ENCODE results near the gene ATAD5. TPM values are rescaled to one million over a fixed set of nuclear protein-coding genes. Genes with fewer than 3 reads are reported as not detected.
"Not testable (repeated sequence)": the region's sequence is repeated elsewhere in the genome, so short reads cannot be mapped to it uniquely, and the experiment has no call there.

Gene ATAD5
- total RNA-seq, 1 donor from 2014 or later = 2.6 TPM

DNA sequence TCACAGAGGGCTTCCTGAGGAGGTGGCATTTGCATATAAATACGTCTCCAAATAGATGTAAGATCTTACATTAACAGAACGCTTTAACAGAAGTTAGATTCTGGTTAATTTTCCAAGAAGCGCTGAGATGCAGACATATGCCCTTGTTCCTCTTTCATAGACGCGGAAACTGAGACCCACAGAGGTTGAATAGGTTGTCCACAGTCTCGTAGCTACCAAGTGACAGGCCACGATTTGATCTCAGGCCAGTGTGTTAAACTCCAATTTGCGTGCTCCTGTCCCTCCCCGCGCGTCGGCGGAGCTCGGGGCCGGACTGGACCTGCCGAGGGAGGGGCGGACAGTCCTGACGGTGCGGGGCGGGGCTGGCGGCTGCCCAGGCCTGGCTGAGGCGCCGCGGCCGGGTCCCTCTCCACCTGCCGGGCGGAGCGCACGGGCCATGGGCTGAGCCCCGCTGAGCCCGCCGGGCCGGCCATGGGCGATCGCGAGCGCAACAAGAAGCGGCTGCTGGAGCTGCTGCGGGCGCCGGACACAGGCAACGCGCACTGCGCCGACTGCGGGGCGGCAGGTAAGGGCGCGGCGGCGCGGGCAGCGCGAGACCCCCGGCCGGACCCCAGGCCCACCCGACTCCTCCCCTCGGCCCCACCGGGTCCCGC, 89.9 kb downstream of the ATAD5 start, which contains the start of gene ADAP2:
ADAP2 (plus strand) TSS at position 402 of the 653 bp plus-strand sequence; CDS start at position 472, 70 bp downstream.
- H3K27me3 ChIP-seq (ENCODE audit: control insufficient read depth in 3 of 3, insufficient read depth in 3 of 3, low read length in 3 of 3) = peaks cover 35 to 41% (median 39%) of the 10 kb centered on the region in 3 donors
- H3K9ac ChIP-seq (ENCODE audit: low read depth in 1 of 3, low read length in 3 of 3) = peak within 1 kb of the TSS in 2 of 3 donors; percentile 33 to 43
- peaks cover 0 to 9% (median 5%) of the 10 kb centered on the region in 3 donors for H3K4me1 ChIP-seq (ENCODE audit: control insufficient read depth in 3 of 3, insufficient read depth in 3 of 3, low read length in 3 of 3)
- H3K27ac ChIP-seq (ENCODE audit: low read depth, low read length) = peak within 1 kb of the TSS; percentile 36
- H3K36me3 ChIP-seq (ENCODE audit: control insufficient read depth in 3 of 3, insufficient read depth in 3 of 3, low read length in 3 of 3) = no peaks in the 10 kb centered on the region
- peak within 1 kb of the TSS; percentile 46 to 52 (median 49) for H3K4me3 ChIP-seq (ENCODE audit: low read length in 3 of 3)
- H3K9me3 ChIP-seq (ENCODE audit: control insufficient read depth in 3 of 3, low read length in 3 of 3) = no peaks in the 10 kb centered on the region

DNA sequence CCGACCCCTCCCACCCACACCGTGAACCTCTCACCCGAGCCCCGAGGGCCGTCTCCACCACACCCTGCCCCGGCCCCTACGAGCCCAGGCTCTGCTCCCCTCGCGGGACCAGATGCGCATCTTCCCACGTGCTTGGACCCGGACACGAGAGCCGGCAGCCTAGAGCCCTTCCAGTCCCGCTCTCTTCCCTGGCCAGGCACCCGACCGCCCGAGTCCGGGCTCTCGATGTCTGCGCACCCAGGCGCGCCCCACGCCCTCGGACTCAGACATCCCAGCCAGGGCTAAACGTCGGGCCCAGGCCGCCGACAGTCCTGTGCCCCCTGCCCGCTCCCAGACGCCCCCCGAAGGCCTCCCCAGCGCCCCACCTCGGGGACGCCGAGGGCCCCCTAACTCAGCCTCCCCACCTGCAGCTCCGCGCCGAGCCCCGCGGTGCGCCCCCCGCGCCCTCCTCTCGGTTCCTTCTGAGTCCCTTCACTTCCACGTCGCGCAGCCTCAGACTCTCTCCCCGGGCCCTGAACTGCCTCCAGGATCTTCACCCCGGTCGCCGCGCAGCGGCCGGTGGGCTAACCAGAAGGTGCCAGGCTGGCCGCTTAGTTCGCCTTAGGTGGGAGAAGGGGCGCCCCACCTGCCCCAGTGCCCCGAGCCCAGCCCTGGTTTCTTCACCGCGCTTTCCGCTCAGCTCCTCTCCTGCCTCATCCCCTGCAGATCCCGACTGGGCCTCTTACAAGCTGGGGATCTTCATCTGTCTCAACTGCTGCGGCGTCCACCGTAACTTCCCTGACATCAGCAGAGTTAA, 90.7 kb downstream of the ATAD5 start:
- Histone ChIP-seq H3K36me3 (ENCODE audit: control insufficient read depth in 3 of 3, insufficient read depth in 3 of 3, low read length in 3 of 3) (no peaks in the 10 kb centered on the region), H3K9ac (ENCODE audit: low read depth in 1 of 3, low read length in 3 of 3) (peak overlapping the region in 2 of 3 donors; percentile 33 to 43), H3K4me3 (ENCODE audit: low read length in 3 of 3) (peak overlapping the region; percentile 46 to 52 (median 49)), H3K9me3 (ENCODE audit: control insufficient read depth in 3 of 3, low read length in 3 of 3) (no peaks in the 10 kb centered on the region), H3K27me3 (ENCODE audit: control insufficient read depth in 3 of 3, insufficient read depth in 3 of 3, low read length in 3 of 3) (peaks cover 35 to 46% (median 45%) of the 10 kb centered on the region in 3 donors), H3K27ac (ENCODE audit: low read depth, low read length) (peak overlapping the region; percentile 36), H3K4me1 (ENCODE audit: control insufficient read depth in 3 of 3, insufficient read depth in 3 of 3, low read length in 3 of 3) (peaks cover 0 to 9% (median 5%) of the 10 kb centered on the region in 3 donors)

DNA sequence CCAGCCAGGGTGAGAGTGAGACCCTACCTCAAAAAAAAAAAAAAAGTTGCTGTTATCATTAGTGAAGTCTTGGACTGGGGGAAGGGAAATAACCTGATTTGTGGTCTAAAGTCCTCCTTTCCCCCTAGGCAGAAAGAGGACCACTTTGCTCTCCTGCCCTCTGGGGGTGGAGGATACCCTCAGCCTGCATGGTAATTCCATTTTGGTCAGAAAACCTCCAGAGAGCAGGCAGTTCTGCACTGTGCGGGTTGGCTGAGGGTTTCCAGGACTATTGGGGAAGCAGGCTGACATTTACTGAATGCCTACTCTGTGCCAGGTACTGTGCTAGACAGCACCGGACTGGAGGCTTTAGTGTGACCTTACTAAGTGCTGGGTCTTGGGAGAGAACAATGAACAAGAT, 92.6 kb downstream of the ATAD5 start:
- Histone ChIP-seq H3K27ac (ENCODE audit: low read depth, low read length) (no peak overlapping the region), H3K4me3 (ENCODE audit: low read length in 3 of 3) (no peak overlapping the region), H3K27me3 (ENCODE audit: control insufficient read depth in 3 of 3, insufficient read depth in 3 of 3, low read length in 3 of 3) (peaks cover 35 to 51% (median 45%) of the 10 kb centered on the region in 3 donors), H3K9me3 (ENCODE audit: control insufficient read depth in 3 of 3, low read length in 3 of 3) (no peaks in the 10 kb centered on the region), H3K4me1 (ENCODE audit: control insufficient read depth in 3 of 3, insufficient read depth in 3 of 3, low read length in 3 of 3) (peaks cover 0 to 9% (median 5%) of the 10 kb centered on the region in 3 donors), H3K9ac (ENCODE audit: low read depth in 1 of 3, low read length in 3 of 3) (no peak overlapping the region), H3K36me3 (ENCODE audit: control insufficient read depth in 3 of 3, insufficient read depth in 3 of 3, low read length in 3 of 3) (no peaks in the 10 kb centered on the region)

DNA sequence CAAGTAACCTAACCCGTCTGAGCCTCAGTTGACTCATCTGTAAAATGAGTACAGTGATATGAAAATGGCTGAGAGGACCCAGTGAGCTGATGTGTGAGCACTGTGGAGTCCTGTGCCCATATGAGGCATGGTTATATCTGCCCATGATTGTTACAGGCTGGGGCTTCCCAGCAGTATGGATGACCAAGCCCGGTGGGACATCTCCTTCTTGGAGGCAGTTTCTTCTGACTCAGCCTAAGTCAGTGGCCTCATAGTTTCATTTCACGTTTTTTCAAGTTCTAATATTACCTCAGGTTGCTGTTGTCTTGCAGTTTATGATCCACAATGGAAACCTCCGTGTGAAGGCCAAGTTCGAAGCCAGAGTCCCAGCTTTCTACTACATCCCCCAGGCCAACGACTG, 94.8 kb downstream of the ATAD5 start:
- Histone ChIP-seq H3K9me3 (ENCODE audit: control insufficient read depth in 3 of 3, low read length in 3 of 3) (no peaks in the 10 kb centered on the region), H3K9ac (ENCODE audit: low read depth in 1 of 3, low read length in 3 of 3) (no peak overlapping the region), H3K4me3 (ENCODE audit: low read length in 3 of 3) (no peak overlapping the region), H3K36me3 (ENCODE audit: control insufficient read depth in 3 of 3, insufficient read depth in 3 of 3, low read length in 3 of 3) (no peaks in the 10 kb centered on the region), H3K27ac (ENCODE audit: low read depth, low read length) (no peak overlapping the region), H3K27me3 (ENCODE audit: control insufficient read depth in 3 of 3, insufficient read depth in 3 of 3, low read length in 3 of 3) (peaks cover 34 to 39% (median 37%) of the 10 kb centered on the region in 3 donors), H3K4me1 (ENCODE audit: control insufficient read depth in 3 of 3, insufficient read depth in 3 of 3, low read length in 3 of 3) (peaks cover 0 to 6% (median 5%) of the 10 kb centered on the region in 3 donors)

DNA sequence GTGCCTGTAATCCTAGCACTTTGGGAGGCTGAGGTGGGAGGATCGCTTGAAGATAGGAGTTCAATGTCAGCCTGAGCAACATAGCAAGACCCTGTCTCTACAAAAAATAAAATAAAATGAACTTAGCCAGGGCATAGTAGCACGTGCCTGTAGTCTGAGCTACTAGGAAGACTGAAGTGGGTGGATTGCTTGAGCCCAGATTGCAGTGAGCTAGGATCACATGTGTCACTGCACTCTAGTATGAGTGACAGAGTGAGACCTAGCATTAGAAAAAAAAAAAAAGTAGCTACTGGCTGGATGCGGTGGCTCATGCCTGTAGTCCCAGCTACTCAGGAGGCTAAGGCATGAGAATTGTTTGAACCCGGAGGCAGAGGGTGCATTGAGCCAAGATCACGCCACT, 96.0 kb downstream of the ATAD5 start:
- Histone ChIP-seq H3K27me3 (ENCODE audit: control insufficient read depth in 3 of 3, insufficient read depth in 3 of 3, low read length in 3 of 3) (peaks cover 23 to 30% (median 28%) of the 10 kb centered on the region in 3 donors), H3K9me3 (ENCODE audit: control insufficient read depth in 3 of 3, low read length in 3 of 3) (no peaks in the 10 kb centered on the region), H3K27ac (ENCODE audit: low read depth, low read length) (no peak overlapping the region), H3K4me3 (ENCODE audit: low read length in 3 of 3) (no peak overlapping the region), H3K36me3 (ENCODE audit: control insufficient read depth in 3 of 3, insufficient read depth in 3 of 3, low read length in 3 of 3) (no peaks in the 10 kb centered on the region), H3K4me1 (ENCODE audit: control insufficient read depth in 3 of 3, insufficient read depth in 3 of 3, low read length in 3 of 3) (peaks cover 0 to 2% (median 2%) of the 10 kb centered on the region in 3 donors), H3K9ac (ENCODE audit: low read depth in 1 of 3, low read length in 3 of 3) (no peak overlapping the region)

DNA sequence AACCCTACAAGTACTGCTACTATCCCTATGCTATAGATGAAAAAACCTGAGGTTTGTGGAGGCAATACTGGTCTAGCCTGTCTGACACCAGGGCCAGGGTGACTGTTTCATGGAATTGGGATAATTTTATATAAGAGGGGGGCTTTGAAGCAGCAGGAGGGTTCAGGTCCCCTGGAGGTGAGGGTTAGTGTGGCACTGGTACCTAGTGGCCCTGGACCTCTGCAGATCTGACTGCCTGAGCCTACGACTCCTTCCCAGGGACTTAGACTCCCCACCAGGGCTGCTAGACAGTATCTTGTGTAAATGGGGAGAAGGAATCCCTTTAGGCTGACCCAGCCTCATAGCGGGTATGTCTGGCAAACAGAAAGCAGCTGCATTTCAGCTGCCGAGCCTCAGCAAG, 96.8 kb downstream of the ATAD5 start:
- H3K9me3 ChIP-seq (ENCODE audit: control insufficient read depth in 3 of 3, low read length in 3 of 3) = no peaks in the 10 kb centered on the region
- peaks cover 15 to 23% (median 23%) of the 10 kb centered on the region in 3 donors for H3K27me3 ChIP-seq (ENCODE audit: control insufficient read depth in 3 of 3, insufficient read depth in 3 of 3, low read length in 3 of 3)
- no peaks in the 10 kb centered on the region for H3K4me1 ChIP-seq (ENCODE audit: control insufficient read depth in 3 of 3, insufficient read depth in 3 of 3, low read length in 3 of 3)
- no peaks in the 10 kb centered on the region for H3K36me3 ChIP-seq (ENCODE audit: control insufficient read depth in 3 of 3, insufficient read depth in 3 of 3, low read length in 3 of 3)
- no peak overlapping the region for H3K27ac ChIP-seq (ENCODE audit: low read depth, low read length)
- H3K4me3 ChIP-seq (ENCODE audit: low read length in 3 of 3) = no peak overlapping the region
- H3K9ac ChIP-seq (ENCODE audit: low read depth in 1 of 3, low read length in 3 of 3) = no peak overlapping the region

DNA sequence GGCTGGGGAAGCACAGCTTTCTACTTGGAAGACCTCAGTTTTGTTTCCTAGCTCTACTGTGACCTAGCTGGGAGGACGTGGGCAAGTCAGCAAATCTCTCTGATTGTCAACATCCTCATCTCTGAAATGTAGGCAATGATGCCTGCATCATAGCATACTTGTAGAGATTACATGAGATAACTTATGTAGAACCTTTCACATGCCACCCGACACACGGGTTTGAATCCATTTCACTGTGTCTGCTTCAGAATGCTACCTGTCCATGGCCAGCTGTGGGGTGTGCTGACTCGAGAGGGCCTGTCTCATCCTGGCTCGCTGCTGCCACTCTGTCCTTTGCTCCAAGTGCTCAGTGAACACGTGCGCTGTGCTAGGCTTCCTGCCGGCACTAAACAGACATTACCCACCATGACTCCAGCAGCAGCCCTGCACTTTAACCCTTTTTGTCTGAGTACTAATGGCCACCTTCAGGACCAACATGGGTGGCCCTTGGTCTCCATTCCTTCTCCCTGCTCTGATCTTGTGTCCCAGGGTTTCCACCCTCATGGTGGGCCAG, 97.4 kb downstream of the ATAD5 start:
- Histone ChIP-seq H3K4me1 (ENCODE audit: control insufficient read depth in 3 of 3, insufficient read depth in 3 of 3, low read length in 3 of 3) (no peaks in the 10 kb centered on the region), H3K36me3 (ENCODE audit: control insufficient read depth in 3 of 3, insufficient read depth in 3 of 3, low read length in 3 of 3) (peaks cover 0 to 3% (median 1%) of the 10 kb centered on the region in 3 donors)

DNA sequence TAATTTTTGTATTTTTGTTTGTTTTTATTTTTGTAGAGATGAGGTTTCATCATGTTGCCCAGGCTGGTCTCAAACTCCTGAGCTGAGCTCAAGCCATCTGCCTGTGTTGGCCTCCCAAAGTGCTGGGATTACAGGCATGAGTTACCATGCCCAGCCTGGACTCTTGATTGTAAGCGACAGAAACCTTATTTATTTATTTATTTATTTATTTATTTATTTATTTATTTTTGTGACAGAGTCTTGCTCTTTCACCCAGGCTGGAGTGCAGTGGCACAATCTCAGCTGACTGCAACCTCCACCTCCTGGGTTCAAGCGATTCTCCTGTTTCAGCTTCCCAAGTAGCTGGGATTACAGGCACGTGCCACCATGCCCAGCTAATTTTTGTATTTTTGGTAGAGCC, 98.1 kb downstream of the ATAD5 start:
- H3K27me3 ChIP-seq (ENCODE audit: control insufficient read depth in 3 of 3, insufficient read depth in 3 of 3, low read length in 3 of 3) = peaks cover 7 to 20% (median 13%) of the 10 kb centered on the region in 3 donors
- not testable (repeated sequence) for H3K4me3 ChIP-seq (ENCODE audit: low read length in 3 of 3); H3K4me1 ChIP-seq (ENCODE audit: control insufficient read depth in 3 of 3, insufficient read depth in 3 of 3, low read length in 3 of 3); H3K27ac ChIP-seq (ENCODE audit: low read depth, low read length); H3K36me3 ChIP-seq (ENCODE audit: control insufficient read depth in 3 of 3, insufficient read depth in 3 of 3, low read length in 3 of 3); H3K9ac ChIP-seq (ENCODE audit: low read depth in 1 of 3, low read length in 3 of 3); H3K9me3 ChIP-seq (ENCODE audit: control insufficient read depth in 3 of 3, low read length in 3 of 3)

More for the DNA sequence above, 97.4 kb downstream of the ATAD5 start:
- Histone ChIP-seq H3K27ac (ENCODE audit: low read depth, low read length) (no peak overlapping the region), H3K9me3 (ENCODE audit: control insufficient read depth in 3 of 3, low read length in 3 of 3) (no peaks in the 10 kb centered on the region), H3K27me3 (ENCODE audit: control insufficient read depth in 3 of 3, insufficient read depth in 3 of 3, low read length in 3 of 3) (peaks cover 10 to 23% (median 18%) of the 10 kb centered on the region in 3 donors), H3K9ac (ENCODE audit: low read depth in 1 of 3, low read length in 3 of 3) (no peak overlapping the region), H3K4me3 (ENCODE audit: low read length in 3 of 3) (no peak overlapping the region)

DNA sequence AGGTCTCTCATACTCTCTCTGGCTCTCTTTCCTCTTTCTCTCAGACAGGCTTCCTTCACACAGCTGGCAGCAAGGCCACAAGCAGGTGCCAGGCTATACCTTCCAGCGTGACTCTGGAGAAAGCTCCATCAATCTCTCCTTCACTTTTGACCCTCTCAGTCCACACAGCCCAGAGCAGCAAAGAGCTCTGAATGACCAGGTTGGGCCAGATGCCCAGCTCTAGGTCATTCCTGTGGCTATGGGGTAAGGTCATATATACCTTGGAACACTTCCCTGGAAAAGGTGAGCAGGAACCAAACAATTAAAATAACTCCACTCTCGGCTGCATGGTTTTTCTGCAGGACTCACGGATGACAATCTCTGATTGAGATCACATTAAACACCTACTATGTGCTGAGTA, 98.7 kb downstream of the ATAD5 start:
- Histone ChIP-seq H3K9ac (ENCODE audit: low read depth in 1 of 3, low read length in 3 of 3) (no peak overlapping the region), H3K4me1 (ENCODE audit: control insufficient read depth in 3 of 3, insufficient read depth in 3 of 3, low read length in 3 of 3) (no peaks in the 10 kb centered on the region), H3K27ac (ENCODE audit: low read depth, low read length) (no peak overlapping the region), H3K27me3 (ENCODE audit: control insufficient read depth in 3 of 3, insufficient read depth in 3 of 3, low read length in 3 of 3) (peaks cover 7 to 20% (median 13%) of the 10 kb centered on the region in 3 donors), H3K36me3 (ENCODE audit: control insufficient read depth in 3 of 3, insufficient read depth in 3 of 3, low read length in 3 of 3) (peaks cover 0 to 6% (median 3%) of the 10 kb centered on the region in 3 donors), H3K4me3 (ENCODE audit: low read length in 3 of 3) (no peak overlapping the region), H3K9me3 (ENCODE audit: control insufficient read depth in 3 of 3, low read length in 3 of 3) (no peaks in the 10 kb centered on the region)
